B cell (primary cell): ENCODE results near the gene AHNAK.

Experiments
- EZH2 ChIP-seq: IDR thresholded peaks from 2 replicates; pipeline ENCODE4 v1.6.1; 2012; ENCODE audit warnings: borderline replicate concordance, low read depth, mild to moderate bottlenecking, moderate library complexity, low read length; ENCODE audit not compliant: insufficient read depth, poor library complexity, severe bottlenecking
- TF ChIP-seq, protein P1 (sequence below): fragments of 200-600 bp; IDR thresholded peaks from one replicate; pipeline ENCODE4 v1.8.0; 2022; ENCODE audit warnings: antibody characterized with exemption, mild to moderate bottlenecking

DNA sequence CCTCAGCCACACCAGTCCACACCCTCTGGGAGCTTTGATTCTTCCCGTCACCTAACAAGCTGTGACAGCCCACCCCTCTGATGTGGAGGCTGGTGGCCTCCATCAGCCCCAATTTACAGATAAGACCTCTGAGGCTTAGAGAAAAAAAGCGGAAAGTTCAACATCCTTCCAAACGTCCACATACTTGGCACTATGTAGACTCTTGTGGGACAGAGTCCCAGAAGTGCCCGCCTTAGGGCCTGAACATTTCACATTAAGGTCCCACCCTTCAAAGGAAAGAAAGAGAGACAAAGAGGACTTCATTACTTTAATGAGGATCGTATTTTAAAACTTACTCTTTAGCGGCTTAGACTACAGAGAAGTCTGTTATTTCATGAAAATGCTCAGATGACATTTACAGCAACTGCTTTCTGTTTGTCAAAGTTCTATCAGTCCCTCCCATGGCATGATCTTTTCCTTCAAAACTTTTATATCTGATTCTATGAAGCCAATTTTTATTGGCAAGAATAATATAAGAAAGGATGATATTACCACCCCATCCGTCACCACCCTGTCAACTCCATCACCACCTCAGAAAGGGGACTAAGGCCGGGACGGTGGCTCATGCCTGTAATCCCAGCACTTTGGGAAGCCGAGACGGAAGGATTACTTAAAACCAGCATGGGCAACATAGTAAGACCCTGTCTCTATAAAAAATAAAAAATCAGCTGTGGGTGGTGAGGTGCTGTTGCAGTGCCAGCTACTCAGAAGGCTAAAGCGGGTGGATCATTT lies 143.5 kb downstream of the AHNAK start:
- TF ChIP-seq, protein P1, sequence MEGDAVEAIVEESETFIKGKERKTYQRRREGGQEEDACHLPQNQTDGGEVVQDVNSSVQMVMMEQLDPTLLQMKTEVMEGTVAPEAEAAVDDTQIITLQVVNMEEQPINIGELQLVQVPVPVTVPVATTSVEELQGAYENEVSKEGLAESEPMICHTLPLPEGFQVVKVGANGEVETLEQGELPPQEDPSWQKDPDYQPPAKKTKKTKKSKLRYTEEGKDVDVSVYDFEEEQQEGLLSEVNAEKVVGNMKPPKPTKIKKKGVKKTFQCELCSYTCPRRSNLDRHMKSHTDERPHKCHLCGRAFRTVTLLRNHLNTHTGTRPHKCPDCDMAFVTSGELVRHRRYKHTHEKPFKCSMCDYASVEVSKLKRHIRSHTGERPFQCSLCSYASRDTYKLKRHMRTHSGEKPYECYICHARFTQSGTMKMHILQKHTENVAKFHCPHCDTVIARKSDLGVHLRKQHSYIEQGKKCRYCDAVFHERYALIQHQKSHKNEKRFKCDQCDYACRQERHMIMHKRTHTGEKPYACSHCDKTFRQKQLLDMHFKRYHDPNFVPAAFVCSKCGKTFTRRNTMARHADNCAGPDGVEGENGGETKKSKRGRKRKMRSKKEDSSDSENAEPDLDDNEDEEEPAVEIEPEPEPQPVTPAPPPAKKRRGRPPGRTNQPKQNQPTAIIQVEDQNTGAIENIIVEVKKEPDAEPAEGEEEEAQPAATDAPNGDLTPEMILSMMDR, result no peak
- TF ChIP-seq EZH2, result no peak
